ENCODE results near the gene FOXI1.

FOXI1 gene

DNA sequence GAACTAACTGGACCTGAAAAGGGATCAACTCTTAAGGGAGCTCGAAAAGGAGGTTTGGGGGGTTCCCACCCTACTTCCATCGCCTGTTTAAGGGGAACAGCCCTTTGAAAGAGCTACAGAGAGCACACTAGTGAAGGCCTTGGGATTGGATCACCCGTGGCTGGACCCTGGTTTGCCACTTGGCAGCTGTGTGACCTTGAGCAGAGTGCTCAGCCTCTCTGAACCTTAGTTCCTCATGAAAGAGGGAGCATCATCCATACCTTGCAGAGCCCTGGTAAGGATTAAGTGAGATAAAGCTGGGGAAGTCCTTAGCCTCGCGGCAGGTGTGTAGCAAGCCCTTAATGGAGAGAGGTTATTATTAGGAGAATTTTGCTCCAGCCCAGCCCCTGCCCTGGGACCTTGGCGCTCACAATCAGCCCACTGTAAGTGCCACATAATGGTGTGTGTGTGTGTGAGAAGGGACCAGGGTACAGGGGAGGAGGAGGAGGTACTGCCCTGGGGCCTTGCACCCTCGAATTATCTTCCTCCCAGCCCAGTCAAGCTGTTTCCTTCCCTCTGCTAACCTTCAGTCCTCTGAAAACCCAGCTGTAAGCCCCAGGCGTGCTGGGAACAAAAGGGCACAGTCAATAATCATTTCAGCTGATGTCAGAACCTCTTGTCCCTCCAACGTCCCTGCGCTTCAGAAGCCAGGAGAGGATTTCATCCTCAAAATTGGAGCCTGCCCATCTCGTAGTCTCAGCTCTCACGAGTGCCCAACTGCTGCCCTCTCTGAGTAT lies 42.9 kb downstream of the FOXI1 start:
- no peaks in the 10 kb centered on the region for H3K36me3 ChIP-seq
- H3K9me3 ChIP-seq = no peaks in the 10 kb centered on the region
- TF ChIP-seq, protein P1, sequence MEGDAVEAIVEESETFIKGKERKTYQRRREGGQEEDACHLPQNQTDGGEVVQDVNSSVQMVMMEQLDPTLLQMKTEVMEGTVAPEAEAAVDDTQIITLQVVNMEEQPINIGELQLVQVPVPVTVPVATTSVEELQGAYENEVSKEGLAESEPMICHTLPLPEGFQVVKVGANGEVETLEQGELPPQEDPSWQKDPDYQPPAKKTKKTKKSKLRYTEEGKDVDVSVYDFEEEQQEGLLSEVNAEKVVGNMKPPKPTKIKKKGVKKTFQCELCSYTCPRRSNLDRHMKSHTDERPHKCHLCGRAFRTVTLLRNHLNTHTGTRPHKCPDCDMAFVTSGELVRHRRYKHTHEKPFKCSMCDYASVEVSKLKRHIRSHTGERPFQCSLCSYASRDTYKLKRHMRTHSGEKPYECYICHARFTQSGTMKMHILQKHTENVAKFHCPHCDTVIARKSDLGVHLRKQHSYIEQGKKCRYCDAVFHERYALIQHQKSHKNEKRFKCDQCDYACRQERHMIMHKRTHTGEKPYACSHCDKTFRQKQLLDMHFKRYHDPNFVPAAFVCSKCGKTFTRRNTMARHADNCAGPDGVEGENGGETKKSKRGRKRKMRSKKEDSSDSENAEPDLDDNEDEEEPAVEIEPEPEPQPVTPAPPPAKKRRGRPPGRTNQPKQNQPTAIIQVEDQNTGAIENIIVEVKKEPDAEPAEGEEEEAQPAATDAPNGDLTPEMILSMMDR (IDR thresholded peaks at IDR 0.05) = no peak
- H3K4me1 ChIP-seq (ENCODE audit: control insufficient read depth in 1 of 2, insufficient read depth in 1 of 2, low read depth in 1 of 2, low read length in 1 of 2) = no peaks in the 10 kb centered on the region
- H3K27ac ChIP-seq = no peak overlapping the region
- no peak overlapping the region for H3K4me3 ChIP-seq (ENCODE audit: low read depth in 1 of 2, low read length in 1 of 2)
- H3K27me3 ChIP-seq = no peaks in the 10 kb centered on the region

DNA sequence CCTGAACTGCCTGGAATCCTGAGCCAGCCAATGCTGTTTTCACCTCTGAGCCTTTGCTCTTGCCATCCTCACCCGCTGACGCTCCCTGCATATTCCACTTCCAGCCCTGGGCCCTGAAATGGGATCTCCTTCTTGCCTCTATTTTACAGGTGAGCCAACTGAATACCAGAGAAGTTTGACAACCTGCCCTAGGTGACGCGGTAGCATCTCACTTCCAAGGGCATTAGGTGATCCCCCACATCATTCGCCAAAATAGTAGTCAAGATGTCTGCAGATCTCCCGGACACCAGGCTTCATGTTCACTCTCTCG lies 43.5 kb downstream of the FOXI1 start:
- Histone ChIP-seq H3K4me1 (ENCODE audit: control insufficient read depth in 1 of 2, insufficient read depth in 1 of 2, low read depth in 1 of 2, low read length in 1 of 2) (no peaks in the 10 kb centered on the region), H3K4me3 (ENCODE audit: low read depth in 1 of 2, low read length in 1 of 2) (no peak overlapping the region), H3K36me3 (no peaks in the 10 kb centered on the region), H3K27ac (no peak overlapping the region), H3K9me3 (no peaks in the 10 kb centered on the region), H3K27me3 (no peaks in the 10 kb centered on the region)
- TF ChIP-seq, protein P1 (IDR thresholded peaks at IDR 0.05) = no peak

DNA sequence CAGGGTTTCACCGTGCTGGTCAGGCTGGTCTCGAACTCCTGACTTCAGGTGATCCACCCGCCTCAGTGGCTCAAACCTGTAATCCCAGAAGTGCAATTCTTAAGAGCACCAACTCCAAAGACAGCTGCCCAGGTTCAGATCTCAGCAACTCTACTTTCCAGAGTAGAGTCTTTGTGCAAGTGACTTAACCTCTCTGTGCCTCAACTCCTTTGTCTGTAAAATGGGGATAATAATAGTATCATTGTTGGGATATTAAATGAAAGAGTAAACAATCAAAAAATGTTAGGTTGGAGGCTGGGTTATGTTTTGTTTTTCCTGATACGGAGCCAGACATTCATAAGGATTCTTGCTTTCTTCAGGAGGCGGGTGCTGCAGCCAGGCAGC lies 45.0 kb downstream of the FOXI1 start:
- Histone ChIP-seq H3K9me3 (no peaks in the 10 kb centered on the region), H3K4me3 (ENCODE audit: low read depth in 1 of 2, low read length in 1 of 2) (no peak overlapping the region), H3K36me3 (no peaks in the 10 kb centered on the region), H3K27me3 (no peaks in the 10 kb centered on the region), H3K27ac (no peak overlapping the region), H3K4me1 (ENCODE audit: control insufficient read depth in 1 of 2, insufficient read depth in 1 of 2, low read depth in 1 of 2, low read length in 1 of 2) (no peaks in the 10 kb centered on the region)
- TF ChIP-seq, protein P1 (IDR thresholded peaks at IDR 0.05) = no peak

DNA sequence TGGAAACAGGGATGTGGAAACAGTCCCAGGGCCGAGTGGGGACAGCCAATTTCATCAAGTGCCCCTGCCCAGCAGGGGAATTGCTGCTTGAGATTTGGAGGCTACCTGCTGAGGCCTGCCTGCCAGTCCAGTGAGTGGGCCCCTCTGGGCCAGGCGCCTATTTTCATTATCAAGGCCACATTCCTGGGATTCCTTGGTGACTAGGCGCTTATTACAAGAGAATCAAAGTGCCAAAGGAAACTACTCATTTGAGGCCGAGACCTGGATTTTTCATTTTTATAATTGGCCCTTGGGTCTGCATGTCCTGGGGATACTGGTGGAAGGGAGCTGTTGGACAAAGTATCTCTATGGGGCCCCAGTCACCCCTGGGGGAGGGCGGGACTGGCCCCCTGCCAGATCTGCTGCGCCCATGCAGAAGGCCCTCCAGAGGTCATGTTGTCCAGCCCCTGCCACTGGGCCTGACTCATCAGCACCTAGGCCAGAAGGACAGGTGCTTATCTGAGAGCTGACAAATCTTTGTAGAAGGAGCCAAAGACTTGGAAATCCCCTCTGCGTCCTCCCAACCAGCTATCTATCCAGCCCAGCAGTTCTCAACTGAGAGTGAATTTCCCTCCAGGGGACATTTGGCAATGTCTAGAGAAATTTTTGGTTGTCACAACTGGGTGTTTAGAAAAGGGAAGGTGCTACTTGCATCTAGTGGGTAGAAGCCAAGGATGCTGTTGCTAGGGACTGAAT lies 45.6 kb downstream of the FOXI1 start:
- H3K27ac ChIP-seq = no peak overlapping the region
- H3K36me3 ChIP-seq = no peaks in the 10 kb centered on the region
- no peak overlapping the region for H3K4me3 ChIP-seq (ENCODE audit: low read depth in 1 of 2, low read length in 1 of 2)
- H3K9me3 ChIP-seq = no peaks in the 10 kb centered on the region
- H3K27me3 ChIP-seq = no peaks in the 10 kb centered on the region
- TF ChIP-seq, protein P1 (IDR thresholded peaks at IDR 0.05) = no peak
- H3K4me1 ChIP-seq (ENCODE audit: control insufficient read depth in 1 of 2, insufficient read depth in 1 of 2, low read depth in 1 of 2, low read length in 1 of 2) = no peaks in the 10 kb centered on the region

DNA sequence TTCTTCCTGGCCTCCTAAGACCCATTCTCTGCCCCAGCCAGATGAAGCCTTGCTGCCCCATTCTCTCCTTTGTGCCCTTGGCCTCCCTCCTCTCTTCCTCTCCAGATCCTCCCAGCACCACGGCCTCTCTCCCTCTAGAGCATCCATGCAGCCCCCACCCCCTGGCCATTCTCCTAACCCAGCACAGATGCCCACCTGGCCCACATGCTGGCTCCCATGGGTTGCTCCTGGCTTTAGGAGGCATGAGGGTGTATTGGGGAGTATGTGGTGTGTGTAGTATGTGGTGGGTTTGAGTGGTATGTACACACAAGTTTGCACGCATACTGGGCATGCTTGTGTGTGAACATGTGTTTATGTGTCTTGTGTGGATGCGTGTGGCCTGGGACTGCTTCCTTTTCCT lies 47.1 kb downstream of the FOXI1 start:
- no peak overlapping the region for H3K27ac ChIP-seq
- no peaks in the 10 kb centered on the region for H3K9me3 ChIP-seq
- H3K4me3 ChIP-seq (ENCODE audit: low read depth in 1 of 2, low read length in 1 of 2) = no peak overlapping the region
- H3K27me3 ChIP-seq = no peaks in the 10 kb centered on the region
- no peaks in the 10 kb centered on the region for H3K36me3 ChIP-seq
- no peaks in the 10 kb centered on the region for H3K4me1 ChIP-seq (ENCODE audit: control insufficient read depth in 1 of 2, insufficient read depth in 1 of 2, low read depth in 1 of 2, low read length in 1 of 2)
- TF ChIP-seq, protein P1 (IDR thresholded peaks at IDR 0.05) = no peak

Measured in neutrophil (primary cell).